Endothelial cell of umbilical vein (primary cell): ENCODE results near the gene FAM228B. TPM values are rescaled to one million over a fixed set of nuclear protein-coding genes. Genes with fewer than 3 reads are reported as not detected.

Experiments
- BruUV-seq: library from RNA; stranded (reverse); fragments of 400-500 nt; replicated peaks from 2 replicates; lab custom pipeline; 2021; lab: Mats Ljungman, UMichigan
- CTCF ChIA-PET: fragments of 300-600, 350-600 bp; sonication (Branson Sonifier 250); formaldehyde crosslinking; loops from one replicate; lab custom pipeline; 2021; ENCODE audit warnings: antibody characterized with exemption, inconsistent platforms; lab: Charles Lee
- POLR2A ChIA-PET: fragments of 300-600, 350-600 bp; sonication (Branson Sonifier 250); formaldehyde crosslinking; loops from one replicate; lab custom pipeline; 2021; ENCODE audit warnings: antibody characterized with exemption, inconsistent platforms; lab: Charles Lee
- DNase-seq: peaks from one replicate; pipeline ENCODE4 v3.0.0-alpha.2; 2011; ENCODE audit warnings: low read depth, low spot score
- FAIRE-seq: peaks from 2 replicates; lab custom pipeline; 2011; peaks lifted over from hg19 to GRCh38; lab: Jason Lieb, UNC
- H2AFZ ChIP-seq: 2 replicates; pipeline ENCODE4 v1.6.0; 2012; ENCODE audit warnings: low read depth, low read length, control low read depth, inconsistent platforms
- H3K27ac ChIP-seq: 2 replicates; pipeline ENCODE4 v1.5.1; 2011; ENCODE audit warnings: low read depth, mild to moderate bottlenecking, control low read depth, low read length, moderate library complexity; ENCODE audit not compliant: insufficient read depth
- H3K27me3 ChIP-seq, 2 experiments: 2 replicates each; pipeline versions ENCODE4 v1.6.0 to v1.6.1; 2011; ENCODE audit warnings: low read length in 2 of 2, mixed read lengths in 1 of 2; ENCODE audit not compliant: control insufficient read depth in 2 of 2, insufficient read depth in 2 of 2
- H3K36me3 ChIP-seq, 2 experiments: 2 replicates in 1 of 2; 3 replicates in 1 of 2; pipeline ENCODE4 v1.5.1; 2011; ENCODE audit warnings: low read length in 2 of 2, mild to moderate bottlenecking in 1 of 2, moderate library complexity in 1 of 2; ENCODE audit not compliant: control insufficient read depth in 2 of 2, insufficient read depth in 2 of 2; ENCODE audit errors: extremely low read depth in 1 of 2
- H3K4me1 ChIP-seq: 3 replicates; pipeline ENCODE4 v1.5.1; 2011; ENCODE audit warnings: mild to moderate bottlenecking, low read length; ENCODE audit not compliant: control insufficient read depth, insufficient read depth; ENCODE audit errors: extremely low read depth
- H3K4me2 ChIP-seq: 2 replicates; pipeline ENCODE4 v1.6.1; 2011; ENCODE audit warnings: low read length, control low read depth, mixed read lengths; ENCODE audit not compliant: insufficient read depth
- H3K4me3 ChIP-seq, 3 experiments: fragments of 200-600 bp in 1 of 3; sonication (generic), shearing (Covaris generic) in 1 of 3; replicated peaks in 1 of 3; 2 replicates each; pipeline ENCODE4 v1.5.1; 2011 to 2016; ENCODE audit warnings: control low read depth in 3 of 3, low read length in 3 of 3, mild to moderate bottlenecking in 2 of 3, inconsistent platforms in 1 of 3, low read depth in 1 of 3, moderate library complexity in 1 of 3; ENCODE audit not compliant: insufficient read depth in 1 of 3
- H3K79me2 ChIP-seq: 2 replicates; pipeline ENCODE4 v1.6.0; 2012; ENCODE audit warnings: low read length, inconsistent platforms; ENCODE audit not compliant: control insufficient read depth, insufficient read depth
- H3K9ac ChIP-seq: replicated peaks from 2 replicates; pipeline ENCODE3; 2011; ENCODE audit warnings: low read length, control low read depth; ENCODE audit not compliant: insufficient read depth; ENCODE audit errors: extremely low read depth
- H3K9me1 ChIP-seq: replicated peaks from 3 replicates; pipeline ENCODE4 v1.6.0; 2011; ENCODE audit warnings: mild to moderate bottlenecking, low read length; ENCODE audit not compliant: control insufficient read depth, insufficient read depth; ENCODE audit errors: extremely low read depth
- H3K9me3 ChIP-seq: replicated peaks from 2 replicates; pipeline ENCODE4 v1.5.1; 2012; ENCODE audit warnings: low read length, inconsistent platforms; ENCODE audit not compliant: control insufficient read depth, insufficient read depth
- H4K20me1 ChIP-seq: replicated peaks from 2 replicates; pipeline ENCODE3; 2011; ENCODE audit warnings: mild to moderate bottlenecking, low read length; ENCODE audit not compliant: control insufficient read depth, insufficient read depth; ENCODE audit errors: extremely low read depth
- CTCF ChIP-seq, 2 donors: IDR thresholded peaks; 1 replicate in 1 of 2; 2 replicates in 1 of 2; pipeline ENCODE4 v1.5.1; 2011; ENCODE audit warnings: low read length in 2 of 2, mild to moderate bottlenecking in 2 of 2, moderate library complexity in 2 of 2, control low read depth in 1 of 2, inconsistent platforms in 1 of 2, low read depth in 1 of 2; ENCODE audit not compliant: insufficient read depth in 1 of 2; ENCODE audit errors: extremely low read depth in 1 of 2
- EZH2 ChIP-seq: IDR thresholded peaks from 2 replicates; pipeline ENCODE4 v1.6.1; 2012; ENCODE audit warnings: borderline replicate concordance, low read depth, mild to moderate bottlenecking, moderate library complexity, low read length, inconsistent platforms; ENCODE audit not compliant: severe bottlenecking
- FOS ChIP-seq: IDR thresholded peaks from 2 replicates; pipeline ENCODE4 v1.6.1; 2011; ENCODE audit warnings: mild to moderate bottlenecking, low read length, moderate library complexity, borderline replicate concordance; ENCODE audit not compliant: insufficient read depth
- GATA2 ChIP-seq: IDR thresholded peaks from 2 replicates; pipeline ENCODE4 v1.7.0; 2011; ENCODE audit warnings: low read depth, mild to moderate bottlenecking, moderate library complexity, mixed read lengths, low read length; ENCODE audit not compliant: insufficient read length, insufficient read depth
- JUN ChIP-seq: IDR thresholded peaks from 2 replicates; pipeline ENCODE4 v1.6.1; 2011; ENCODE audit warnings: borderline replicate concordance, low read depth; ENCODE audit not compliant: insufficient read length, insufficient read depth
- MYC ChIP-seq: IDR thresholded peaks from one replicate; pipeline ENCODE4 v1.6.1; 2011; ENCODE audit warnings: mild to moderate bottlenecking, low read depth, low read length
- POLR2A ChIP-seq: IDR thresholded peaks from 2 replicates; pipeline ENCODE4 v1.6.1; 2012; ENCODE audit warnings: low read depth, mild to moderate bottlenecking, control low read depth, low read length
- POLR2AphosphoS5 ChIP-seq: IDR thresholded peaks from 2 replicates; pipeline ENCODE4 v1.6.1; 2012; ENCODE audit warnings: low read depth, mild to moderate bottlenecking, control low read depth, low read length, moderate library complexity; ENCODE audit not compliant: insufficient read depth
- dilution Hi-C: fragments of 300-500 bp; cut with MboI; formaldehyde crosslinking; loops from one replicate; pipeline ENCODE4 v1.15.0; 2019; ENCODE audit warnings: low sequenced_read_pairs; ENCODE audit not compliant: extremely low pct_ligation_motif_present
- intact Hi-C: fragments of 100-400 bp; cut with micrococcal nuclease; formaldehyde crosslinking; loops from one replicate; pipeline ENCODE4 v1.10.0; 2022
- polyA plus RNA-seq, 4 experiments: library from polyadenylated mRNA; depleted of rRNA in 3 of 4; stranded (reverse) in 3 of 4; unstranded in 1 of 4; fragments of >200 nt; gene quantifications; 2 replicates each; pipeline versions ENCODE4 v1.2.1 to v1.2.3, GENCODE V29; 2011 to 2012; ENCODE audit warnings: missing spikeins in 1 of 4
- total RNA-seq: library from RNA; stranded (reverse); gene quantifications from 2 replicates; pipeline ENCODE4 v1.2.3, GENCODE V29; 2021
- TF ChIP-seq, protein P1 (sequence below): IDR thresholded peaks from 2 replicates; pipeline ENCODE4 v1.6.1; 2011; ENCODE audit not compliant: insufficient read depth, insufficient read length

The FAM228B gene
- total and polyA plus RNA-seq, 2 donors (not counting 3 experiments of a cell fraction or from before 2014, with no cell fraction given), result 1.6 to 11.9 TPM

GRCh38 chr2:24181849-24182248, 58.6 kb downstream of the FAM228B start:
- no peaks in the 10 kb centered on the region for H3K27me3 ChIP-seq
- no peak overlapping the region for H3K4me2 ChIP-seq
- H3K79me2 ChIP-seq, result no peaks in the 10 kb centered on the region
- TF ChIP-seq EZH2 (no peak), GATA2 (no peak), CTCF (IDR thresholded peaks at IDR 0.05; ENCODE audit: extremely low read depth in 1 of 2, insufficient read depth in 1 of 2, low read depth in 1 of 2, low read length in 2 of 2) (no peak), MYC (no peak), POLR2AphosphoS5 (no peak), POLR2A (no peak), JUN (no peak), FOS (no peak)
- TF ChIP-seq, protein P1, sequence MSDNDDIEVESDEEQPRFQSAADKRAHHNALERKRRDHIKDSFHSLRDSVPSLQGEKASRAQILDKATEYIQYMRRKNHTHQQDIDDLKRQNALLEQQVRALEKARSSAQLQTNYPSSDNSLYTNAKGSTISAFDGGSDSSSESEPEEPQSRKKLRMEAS, result no peak
- DNase-seq (no peak), FAIRE-seq (no peak)
- no peaks in the 10 kb centered on the region for H3K4me1 ChIP-seq
- H3K4me3 ChIP-seq, result no peak overlapping the region
- no peak overlapping the region for H3K27ac ChIP-seq
- no TSS peak for BruUV-seq
- CTCF ChIA-PET, result interaction anchor here (1.4 to 1.6 kb wide), 2 partner anchors 10 to 20 kb away, joined by 3 to 6 read pairs; no protein-coding TSS in a partner anchor
- no peaks in the 10 kb centered on the region for H3K9me3 ChIP-seq
- POLR2A ChIA-PET, result no interaction called here
- no peak overlapping the region for H2AFZ ChIP-seq
- no peaks in the 10 kb centered on the region for H4K20me1 ChIP-seq
- dilution Hi-C loops (no loop called here), intact Hi-C loops (no loop called here)
- no peaks in the 10 kb centered on the region for H3K36me3 ChIP-seq
- no peak overlapping the region for H3K9ac ChIP-seq
- no peaks in the 10 kb centered on the region for H3K9me1 ChIP-seq
